Left lung (tissue), 10 donors: ENCODE data around the gene ZNF331. TPM values are rescaled to one million over a fixed set of nuclear protein-coding genes. Genes with fewer than 3 reads are reported as not detected.

Experiments used
- ATAC-seq: fragments of 200-7000 bp; cut with Tn5 transposase; one replicate; pipeline ENCODE4 v1.9.1; 2020; ENCODE audit warnings: moderate library complexity
- DNase-seq, 4 donors: peaks; one replicate each; pipeline ENCODE4 v3.0.0-alpha.2; 2013 to 2020
- H3K27ac ChIP-seq, 2 donors: fragments of 200-600 bp; sonication (generic) in 1 of 2; one replicate each; pipeline versions ENCODE4 v1.5.0 to v1.8.0; 2020 to 2021
- H3K27me3 ChIP-seq, 2 donors: fragments of 200-600 bp; sonication (generic) in 1 of 2; one replicate each; pipeline versions ENCODE4 v1.5.0 to v1.8.0; 2020 to 2021
- H3K36me3 ChIP-seq, 2 donors: fragments of 200-600 bp; sonication (generic) in 1 of 2; one replicate each; pipeline versions ENCODE4 v1.5.0 to v1.8.0; 2020 to 2021
- H3K4me1 ChIP-seq, 2 donors: fragments of 200-600 bp; one replicate each; pipeline ENCODE4 v1.8.0; 2021
- H3K4me3 ChIP-seq, 2 donors: fragments of 200-600 bp; sonication (generic) in 1 of 2; one replicate each; pipeline versions ENCODE4 v1.5.0 to v1.8.0; 2020 to 2021; ENCODE audit warnings: mild to moderate bottlenecking in 1 of 2
- H3K9me3 ChIP-seq, 2 donors: fragments of 200-600 bp; sonication (generic) in 1 of 2; one replicate each; pipeline versions ENCODE4 v1.5.0 to v1.8.0; 2020 to 2021
- CTCF ChIP-seq, 2 donors: fragments of 200-600 bp; sonication (generic) in 1 of 2; IDR thresholded peaks; one replicate each; pipeline versions ENCODE4 v1.5.0 to v1.8.0; 2021; ENCODE audit warnings: antibody characterized with exemption in 2 of 2
- intact Hi-C, 2 donors: fragments of 100-400 bp; cut with DNase I; formaldehyde crosslinking; loops; one replicate each; pipeline versions ENCODE4 v1.11.2 to v1.14.2; 2022
- polyA plus RNA-seq, 6 donors: library from polyadenylated mRNA; unstranded; fragments of 120-200 nt; gene quantifications; one replicate each; pipeline ENCODE4 v1.2.1, GENCODE V29; 2013; ENCODE audit not compliant: insufficient read length in 6 of 6
- total RNA-seq, 2 donors: library from RNA; stranded (reverse); fragmentation: NEBNext Ultra II Directional; extraction: Animal tissue kit (Norgen Biotek cat#: 25700); gene quantifications; one replicate each; pipeline ENCODE4 v1.2.1, GENCODE V29; 2021
- donor health status: DM: no; HTN: yes; CAD: no.
- donor health status: DM: no; HTN: no; CAD: no.

Gene ZNF331
- total and polyA plus RNA-seq, 8 donors, result 19.6 to 25.0 (median 20.7) TPM

- no peak for TF ChIP-seq CTCF (IDR thresholded peaks at IDR 0.05)
- no peak overlapping the region for H3K4me3 ChIP-seq
- no peaks in the 10 kb centered on the region for H3K27me3 ChIP-seq
- intact Hi-C loops, result no loop called here
- H3K9me3 ChIP-seq, result peaks cover 0 to 53% of the 10 kb centered on the region in 2 donors
- ATAC-seq (no peak), DNase-seq (no peak)
- peaks cover 0 to 21% of the 10 kb centered on the region in 2 donors for H3K36me3 ChIP-seq
- H3K27ac ChIP-seq, result no peak overlapping the region
- H3K4me1 ChIP-seq, result no peaks in the 10 kb centered on the region
Observed at GRCh38 chr19:53583181-53583580, 45.2 kb downstream of the ZNF331 start.

DNA sequence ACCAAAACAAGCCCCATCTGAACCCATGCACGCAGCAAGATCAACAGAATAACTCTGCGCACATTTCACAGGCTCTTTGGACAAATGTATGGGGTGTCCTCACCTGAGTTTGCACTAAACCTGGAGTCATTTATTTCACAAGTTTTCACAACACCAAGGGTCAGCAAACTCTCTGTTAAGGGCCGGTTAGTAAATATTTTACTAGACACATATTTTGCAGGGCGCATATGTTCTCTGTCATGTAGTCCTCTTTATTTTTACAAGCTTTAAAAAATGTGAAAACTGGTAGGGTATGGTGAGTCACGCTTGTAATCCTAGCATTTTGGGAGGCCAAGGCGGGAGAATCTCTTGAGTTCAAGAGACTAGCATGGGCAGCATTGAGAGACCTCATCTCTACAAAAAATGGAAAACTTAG lies 48.3 kb downstream of the ZNF331 start:
- Histone ChIP-seq H3K9me3 (peaks cover 0 to 22% of the 10 kb centered on the region in 2 donors), H3K4me1 (no peaks in the 10 kb centered on the region), H3K36me3 (no peaks in the 10 kb centered on the region), H3K4me3 (no peak overlapping the region), H3K27ac (no peak overlapping the region), H3K27me3 (no peaks in the 10 kb centered on the region)
- no peak for TF ChIP-seq CTCF (IDR thresholded peaks at IDR 0.05)
- no peak for ATAC-seq
- intact Hi-C loops, result no loop called here
- DNase-seq, result no peak

DNA sequence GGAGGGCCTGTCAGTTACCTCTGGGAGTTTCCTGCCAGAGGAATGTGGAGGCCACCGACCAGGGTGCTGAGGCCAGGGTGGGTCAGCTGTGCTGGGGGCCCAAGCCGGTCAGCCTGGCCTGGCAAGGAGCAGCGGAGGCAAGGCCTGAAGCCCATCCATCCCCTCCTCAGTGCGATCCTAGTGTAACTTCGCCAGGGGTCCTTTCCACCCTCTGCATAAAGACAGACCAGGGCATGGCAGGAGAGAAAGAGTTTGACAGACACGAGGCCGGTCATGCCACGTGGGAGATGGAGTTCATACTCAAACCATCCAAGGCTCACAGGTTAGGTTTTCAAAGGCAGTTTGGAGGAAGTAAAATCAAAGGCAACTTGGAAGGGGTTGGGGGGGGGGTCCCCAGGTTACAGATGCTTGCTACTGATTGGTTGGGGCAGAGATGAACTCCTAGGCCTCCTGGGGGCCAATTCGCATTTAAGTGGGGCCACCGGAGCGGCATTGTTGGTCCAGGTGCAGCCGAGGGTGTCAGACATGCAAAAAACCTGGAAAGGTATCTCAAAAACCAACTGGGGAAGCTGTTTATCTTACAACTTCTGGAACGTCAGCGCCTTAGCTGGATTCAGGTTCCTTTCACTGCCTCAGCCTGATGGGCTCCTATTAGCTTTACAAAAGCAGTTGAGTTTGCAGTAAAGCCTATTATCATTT lies 57.0 kb downstream of the ZNF331 start:
- TF ChIP-seq CTCF (IDR thresholded peaks at IDR 0.05), result no peak

GRCh38 chr19:53595510-53595867 lies 57.5 kb downstream of the ZNF331 start:
- no peaks in the 10 kb centered on the region for H3K27me3 ChIP-seq
- no peak for ATAC-seq
- TF ChIP-seq CTCF (IDR thresholded peaks at IDR 0.05), result no peak
- no peak overlapping the region for H3K27ac ChIP-seq
- no peak for DNase-seq
- no peaks in the 10 kb centered on the region for H3K36me3 ChIP-seq
- peaks cover 0 to 1% of the 10 kb centered on the region in 2 donors for H3K9me3 ChIP-seq
- H3K4me3 ChIP-seq, result no peak overlapping the region
- intact Hi-C loops, result no loop called here
- no peaks in the 10 kb centered on the region for H3K4me1 ChIP-seq

More for the DNA sequence above, 57.0 kb downstream of the ZNF331 start:
- DNase-seq, result no peak
- intact Hi-C loops, result no loop called here
- Histone ChIP-seq H3K36me3 (no peaks in the 10 kb centered on the region), H3K27ac (no peak overlapping the region), H3K4me1 (no peaks in the 10 kb centered on the region), H3K27me3 (no peaks in the 10 kb centered on the region), H3K4me3 (no peak overlapping the region), H3K9me3 (peaks cover 0 to 1% of the 10 kb centered on the region in 2 donors)
- no peak for ATAC-seq

DNA sequence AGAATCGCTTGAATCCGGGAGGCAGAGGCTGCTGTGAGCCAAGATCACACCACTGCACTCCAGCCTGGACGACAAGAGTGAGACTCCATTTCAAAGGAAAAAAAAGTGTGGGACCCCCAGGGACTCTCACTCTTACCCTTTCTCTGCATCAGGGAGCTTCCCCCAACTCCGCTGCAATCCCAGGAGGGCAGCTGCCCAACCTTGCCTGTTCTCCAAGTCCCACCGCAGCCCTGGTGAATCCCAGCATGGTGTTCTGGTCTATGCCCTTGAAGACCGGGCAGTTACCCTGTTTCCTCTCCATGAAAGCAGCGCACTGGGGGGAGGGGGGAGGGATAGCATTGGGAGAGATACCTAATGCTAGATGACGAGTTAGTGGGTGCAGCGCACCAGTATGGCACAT lies 58.1 kb downstream of the ZNF331 start:
- intact Hi-C loops, result no loop called here
- H3K36me3 ChIP-seq, result no peaks in the 10 kb centered on the region
- H3K4me3 ChIP-seq, result no peak overlapping the region
- ATAC-seq (no peak), DNase-seq (no peak)
- no peaks in the 10 kb centered on the region for H3K27me3 ChIP-seq
- H3K4me1 ChIP-seq, result no peaks in the 10 kb centered on the region
- peaks cover 0 to 1% of the 10 kb centered on the region in 2 donors for H3K9me3 ChIP-seq
- TF ChIP-seq CTCF (IDR thresholded peaks at IDR 0.05), result no peak
- H3K27ac ChIP-seq, result no peak overlapping the region
